Uterus (tissue), 2 donors: Measurements from ENCODE around the gene HMG20A.

Source experiments
- POLR2A ChIP-seq, 2 donors: fragments of 450-650 bp; IDR thresholded peaks; one replicate each; pipeline ENCODE4 v1.6.1; 2016; ENCODE audit warnings: antibody characterized with exemption in 2 of 2, mild to moderate bottlenecking in 1 of 2, moderate library complexity in 1 of 2
- TF ChIP-seq, protein P1 (sequence below), 4 experiments: fragments of 200-600 bp in 2 of 4; fragments of 450-650 bp in 2 of 4; sonication (generic) in 2 of 4; IDR thresholded peaks; one replicate each; pipeline ENCODE4 v1.5.1; 2016 to 2019; ENCODE audit warnings: antibody characterized with exemption in 4 of 4, mild to moderate bottlenecking in 2 of 4, moderate library complexity in 1 of 4

DNA sequence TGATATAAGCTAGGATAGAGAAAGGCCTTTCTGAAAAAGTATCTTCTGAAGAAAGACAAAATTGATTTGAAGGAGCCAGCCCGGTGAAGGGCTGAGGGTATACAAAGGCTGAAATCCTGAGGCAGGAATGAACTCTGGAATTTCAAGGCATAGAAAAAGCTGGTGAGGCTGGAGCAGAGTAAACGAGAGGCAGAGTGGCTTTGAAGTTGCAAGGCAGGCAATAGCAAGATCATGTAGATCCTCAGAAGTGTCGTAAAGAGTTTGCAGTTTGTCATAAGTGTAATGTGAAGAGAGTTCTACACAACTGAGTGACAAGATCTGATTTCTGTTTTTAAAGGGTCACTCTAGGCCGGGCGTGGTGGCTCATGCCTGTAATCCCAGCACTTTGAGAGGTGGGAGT is 69.0 kb downstream of the HMG20A start:
- TF ChIP-seq, protein P1, sequence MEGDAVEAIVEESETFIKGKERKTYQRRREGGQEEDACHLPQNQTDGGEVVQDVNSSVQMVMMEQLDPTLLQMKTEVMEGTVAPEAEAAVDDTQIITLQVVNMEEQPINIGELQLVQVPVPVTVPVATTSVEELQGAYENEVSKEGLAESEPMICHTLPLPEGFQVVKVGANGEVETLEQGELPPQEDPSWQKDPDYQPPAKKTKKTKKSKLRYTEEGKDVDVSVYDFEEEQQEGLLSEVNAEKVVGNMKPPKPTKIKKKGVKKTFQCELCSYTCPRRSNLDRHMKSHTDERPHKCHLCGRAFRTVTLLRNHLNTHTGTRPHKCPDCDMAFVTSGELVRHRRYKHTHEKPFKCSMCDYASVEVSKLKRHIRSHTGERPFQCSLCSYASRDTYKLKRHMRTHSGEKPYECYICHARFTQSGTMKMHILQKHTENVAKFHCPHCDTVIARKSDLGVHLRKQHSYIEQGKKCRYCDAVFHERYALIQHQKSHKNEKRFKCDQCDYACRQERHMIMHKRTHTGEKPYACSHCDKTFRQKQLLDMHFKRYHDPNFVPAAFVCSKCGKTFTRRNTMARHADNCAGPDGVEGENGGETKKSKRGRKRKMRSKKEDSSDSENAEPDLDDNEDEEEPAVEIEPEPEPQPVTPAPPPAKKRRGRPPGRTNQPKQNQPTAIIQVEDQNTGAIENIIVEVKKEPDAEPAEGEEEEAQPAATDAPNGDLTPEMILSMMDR (IDR thresholded peaks at IDR 0.05) = no peak
- TF ChIP-seq POLR2A (IDR thresholded peaks at IDR 0.05) = no peak
